ENCODE results near the gene ENTPD8.
A peak's percentile ranks its signal among the peaks of the same experiment; 100 is the strongest.
"Not testable (repeated sequence)": the region's sequence is repeated elsewhere in the genome, so short reads cannot be mapped to it uniquely, and the experiment has no call there.

Gene ENTPD8

GRCh38 chr9:137458194-137459151, 17.3 kb upstream of the ENTPD8 start:
- no peak for DNase-seq (ENCODE audit: low spot score)

DNA sequence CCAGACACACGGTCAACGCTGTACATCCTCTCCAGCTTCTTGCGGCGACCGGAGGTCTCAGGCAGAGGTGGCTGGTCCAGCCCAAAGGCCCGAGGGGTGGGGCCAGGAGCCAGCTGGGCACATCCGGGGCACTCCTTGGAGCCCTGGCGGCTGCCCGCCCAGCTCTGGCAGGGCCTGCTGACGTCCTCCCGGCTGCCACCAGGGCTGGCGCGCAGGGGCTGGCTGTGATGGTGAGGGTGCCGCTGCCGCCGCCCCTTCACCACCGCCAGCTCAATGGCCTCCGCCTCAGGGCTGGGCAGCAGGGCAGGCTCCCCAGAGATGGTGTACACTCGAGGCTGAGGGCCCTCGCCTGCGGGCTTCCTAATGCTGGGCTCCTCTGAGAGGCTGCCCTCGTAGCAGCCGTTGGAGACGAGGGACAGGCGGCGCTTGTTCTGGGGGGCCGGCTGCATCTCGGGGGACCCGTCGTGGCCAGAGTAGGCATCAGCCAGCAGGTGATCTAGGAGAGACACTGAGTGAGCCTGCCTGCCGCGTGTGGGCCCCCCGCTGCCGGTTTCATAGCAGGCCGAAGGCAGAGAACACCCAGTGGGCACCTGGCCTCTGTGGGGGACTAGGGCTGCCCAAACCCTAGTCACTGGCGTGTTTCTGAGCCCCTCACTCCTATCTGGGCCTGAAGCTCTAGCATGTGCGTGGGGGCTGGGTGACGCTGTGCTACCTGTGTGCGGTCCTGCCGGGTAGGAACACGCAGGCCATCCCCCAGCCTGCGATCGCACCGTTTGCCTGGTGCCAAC, 16.4 kb upstream of the ENTPD8 start:
- DNase-seq (ENCODE audit: low spot score) = no peak

- no peak for DNase-seq (ENCODE audit: low spot score)
These were observed 15.8 kb upstream of the ENTPD8 start for GRCh38 chr9:137456864-137457405.

DNA sequence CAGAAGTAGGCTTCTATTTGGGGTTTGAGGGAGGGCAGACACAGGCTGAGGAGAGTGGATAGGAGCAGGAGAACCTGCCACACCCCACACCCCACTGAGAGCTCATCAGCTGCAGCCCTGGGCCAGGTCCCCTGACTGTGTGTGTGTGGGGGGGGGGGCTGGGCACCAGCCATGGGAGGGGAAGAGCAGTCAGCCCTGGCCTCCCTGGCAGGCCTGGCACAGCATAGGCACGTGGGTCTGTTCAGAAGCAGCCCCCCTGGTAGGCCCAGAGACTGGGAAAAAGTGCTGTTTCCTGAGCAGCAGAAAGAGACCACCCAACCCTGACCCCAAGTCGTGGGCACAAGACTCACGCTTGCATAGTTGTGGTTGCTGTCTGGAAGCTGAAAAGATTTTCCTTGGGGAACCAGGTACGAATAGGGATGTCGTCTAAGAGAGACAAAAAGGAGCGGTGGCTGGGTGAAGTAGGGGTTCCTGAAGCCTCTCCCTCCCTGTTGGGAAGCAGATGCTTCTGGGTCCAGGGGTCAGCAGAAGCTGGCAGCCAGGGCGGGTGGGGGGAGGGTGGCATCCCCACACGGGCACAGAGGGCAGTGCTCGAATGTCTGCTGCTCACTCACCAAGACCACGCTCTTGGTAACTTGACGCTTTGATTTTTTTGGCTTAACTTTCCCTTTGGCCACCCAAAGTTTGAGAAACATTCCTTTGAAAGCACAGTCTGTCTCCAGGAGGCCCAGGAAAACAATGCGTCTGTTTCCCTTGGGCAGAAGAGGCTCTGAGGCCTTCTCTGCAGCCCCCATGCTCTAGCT, 15.1 kb upstream of the ENTPD8 start:
- no peak for DNase-seq (ENCODE audit: low spot score)

DNA sequence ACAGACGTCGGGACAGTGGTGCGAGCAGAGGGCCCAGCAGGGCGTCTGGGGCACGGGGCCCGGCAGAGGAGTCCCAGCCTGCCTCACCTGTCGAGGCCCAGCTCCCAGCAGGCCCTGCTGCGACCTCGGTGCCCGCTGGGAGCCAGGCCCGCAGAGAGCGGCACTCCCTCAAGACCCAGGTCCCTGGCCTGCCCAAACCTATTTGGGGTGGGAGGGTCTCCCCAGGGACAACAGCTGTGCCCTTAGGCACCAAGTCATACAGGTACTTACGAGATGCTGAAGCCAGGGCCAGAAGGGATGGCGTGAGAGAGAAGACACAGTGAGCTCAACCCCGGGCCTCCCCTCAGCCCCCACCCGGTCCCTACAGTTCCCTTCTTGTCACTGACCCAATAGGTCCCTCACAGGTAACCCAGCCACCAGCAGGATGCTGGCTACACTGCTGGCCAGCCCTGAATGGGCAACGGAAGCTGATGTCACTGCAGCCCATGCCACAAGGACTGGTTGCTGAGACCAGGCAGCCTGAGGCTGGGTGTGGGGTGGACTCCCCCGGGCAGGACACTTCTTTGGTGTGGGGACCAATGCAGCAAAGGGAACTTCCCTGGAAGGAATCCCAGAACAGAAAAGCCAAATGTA, 14.3 kb upstream of the ENTPD8 start:
- DNase-seq (ENCODE audit: low spot score) = no peak

- DNase-seq (ENCODE audit: low spot score) = no peak
These were observed 13.6 kb upstream of the ENTPD8 start for GRCh38 chr9:137454597-137455358.

DNA sequence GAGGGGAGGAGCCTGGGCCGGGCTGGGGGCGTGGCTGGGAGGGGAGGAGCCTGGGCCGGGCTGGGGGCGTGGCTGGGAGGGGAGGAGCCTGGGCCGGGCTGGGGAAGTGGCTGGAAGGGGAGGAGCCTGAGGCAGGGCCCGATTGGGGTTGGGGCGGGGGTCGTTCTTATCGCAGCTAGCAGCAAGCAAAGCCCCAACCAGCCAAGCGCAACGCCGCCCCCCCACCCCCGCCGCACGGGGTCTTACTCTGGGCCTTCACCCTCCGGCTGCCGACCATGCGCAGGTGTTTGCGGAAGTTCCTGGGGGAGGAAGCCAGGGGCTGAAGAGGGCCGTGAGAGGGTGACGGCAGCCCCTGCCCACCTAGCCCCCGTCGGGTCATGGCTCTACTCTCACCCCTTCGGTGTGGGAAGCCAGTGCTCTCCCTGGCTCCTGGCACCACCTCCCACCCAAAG, 13.0 kb upstream of the ENTPD8 start:
- no peak for DNase-seq (ENCODE audit: low spot score)

DNA sequence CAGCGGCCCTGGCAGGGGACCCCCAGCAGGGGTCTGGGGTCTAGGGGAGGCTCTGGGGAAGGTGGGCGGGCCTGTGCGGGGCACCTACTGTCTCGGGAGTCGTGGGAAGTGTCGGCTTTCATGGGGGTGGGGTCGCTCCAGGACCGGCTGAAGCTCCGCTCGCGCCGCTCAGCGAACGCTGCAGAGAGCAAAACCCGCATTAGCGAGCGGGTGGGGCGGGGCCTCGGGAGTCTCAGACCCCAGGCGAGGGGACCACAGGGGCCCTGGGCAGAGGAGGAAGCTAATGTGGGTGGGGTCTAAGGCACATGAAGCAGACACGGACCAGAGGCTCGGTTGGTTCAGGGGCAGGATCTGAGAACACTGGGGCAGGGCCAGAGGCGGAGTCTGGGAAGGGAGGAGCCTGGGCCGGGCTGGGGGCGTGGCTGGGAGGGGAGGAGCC, 12.5 kb upstream of the ENTPD8 start:
- peak; percentile 88 for DNase-seq (ENCODE audit: low spot score)

- no peak for DNase-seq (ENCODE audit: low spot score)
These were observed 11.8 kb upstream of the ENTPD8 start for GRCh38 chr9:137452761-137453642.

DNA sequence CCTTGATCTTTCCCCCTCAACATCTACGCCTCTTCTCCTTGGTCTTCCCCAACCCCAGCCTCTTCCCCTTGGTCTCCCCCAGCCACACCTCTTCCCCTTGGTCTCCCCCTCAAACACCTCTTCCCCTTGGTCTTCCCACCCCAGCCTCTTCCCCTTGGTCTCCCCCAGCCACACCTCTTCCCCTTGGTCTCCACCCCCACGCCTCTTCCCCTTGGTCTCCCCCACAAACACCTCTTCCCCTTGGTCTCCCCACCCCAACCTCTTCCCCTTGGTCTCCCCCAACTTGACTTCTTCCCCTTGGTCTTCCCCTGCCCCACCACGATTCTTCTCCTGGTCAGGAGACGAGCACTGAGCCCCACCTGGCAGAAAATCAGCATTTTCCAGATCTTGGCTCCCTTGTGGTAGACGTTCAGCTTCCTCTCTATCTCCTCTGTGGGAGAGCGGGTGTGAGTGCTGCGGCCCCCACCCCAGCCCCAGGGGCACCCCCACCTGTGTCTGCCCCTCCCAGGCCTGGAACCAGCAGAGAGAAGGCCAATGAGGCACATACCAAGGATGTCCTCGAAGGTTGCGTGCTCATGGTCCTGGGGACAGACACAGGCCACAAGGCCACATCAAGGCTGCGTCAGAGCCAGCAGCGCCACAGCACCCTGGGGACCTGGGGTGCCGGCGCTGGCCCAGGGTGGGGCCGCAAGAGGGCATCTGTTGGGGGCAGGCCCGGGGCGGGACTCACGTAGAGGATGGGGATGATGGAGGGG, 11.0 kb upstream of the ENTPD8 start:
- no peak for DNase-seq (ENCODE audit: low spot score)

- not testable (repeated sequence) for DNase-seq (ENCODE audit: low spot score)
These were observed 10.3 kb upstream of the ENTPD8 start for GRCh38 chr9:137451264-137452005.

GRCh38 chr9:137450539-137451222, 9.5 kb upstream of the ENTPD8 start:
- DNase-seq (ENCODE audit: low spot score) = not testable (repeated sequence)

- no peak for DNase-seq (ENCODE audit: low spot score)
These were observed 8.9 kb upstream of the ENTPD8 start for GRCh38 chr9:137449931-137450538.

DNA sequence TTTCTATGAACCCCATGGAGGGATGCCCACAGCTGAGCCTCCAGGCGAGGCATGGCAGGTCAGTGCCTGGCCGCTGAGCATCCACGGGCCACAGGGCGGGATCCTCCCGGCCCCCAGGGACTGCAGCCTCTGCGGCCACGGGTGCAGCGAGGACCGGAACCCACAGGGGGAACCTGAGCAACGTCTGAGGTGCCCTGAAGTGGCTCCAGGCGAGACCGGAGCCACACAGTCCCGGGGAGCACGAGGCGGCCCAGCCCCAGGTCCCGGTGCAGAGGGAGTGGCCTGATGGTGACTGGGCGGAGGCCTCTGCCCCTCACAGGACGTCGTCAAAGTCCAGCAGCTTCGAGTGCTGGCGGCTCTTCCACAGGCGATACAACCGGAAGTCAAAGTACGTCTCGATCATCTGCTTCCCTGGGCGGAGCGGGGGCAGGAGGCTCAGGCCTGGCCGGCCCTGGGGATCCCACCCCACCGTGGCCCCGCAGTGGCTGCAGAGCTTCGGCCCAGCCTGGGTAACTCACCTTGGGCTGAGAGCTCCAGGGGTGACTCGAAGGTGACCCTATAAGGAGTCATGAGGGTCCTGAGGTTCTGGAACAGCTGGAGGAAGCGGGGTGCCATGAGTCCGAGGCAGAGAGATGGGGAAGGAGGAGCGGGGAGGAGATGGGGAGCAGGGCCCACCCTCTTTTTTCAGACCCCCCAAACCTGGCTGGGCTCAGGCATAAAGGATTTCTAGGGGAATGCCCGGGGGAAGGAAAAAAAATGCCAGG, 8.1 kb upstream of the ENTPD8 start:
- DNase-seq (ENCODE audit: low spot score) = no peak

- DNase-seq (ENCODE audit: low spot score) = no peak
These were observed 7.4 kb upstream of the ENTPD8 start for GRCh38 chr9:137448602-137448962.

All from AG08396 (cell line).